Pancreas (tissue), 10 donors: ENCODE measurements around the gene DOCK1. TPM values are rescaled to one million over a fixed set of nuclear protein-coding genes. Genes with fewer than 3 reads are reported as not detected.

Source experiments
- ATAC-seq, 4 donors: fragments of 200-7000 bp; cut with Tn5 transposase; one replicate each; pipeline versions ENCODE4 v1.8.0 to v1.9.1; 2020; ENCODE audit warnings: mild to moderate bottlenecking in 4 of 4, moderate library complexity in 4 of 4
- DNase-seq, 6 donors: peaks; one replicate each; pipeline ENCODE4 v3.0.0-alpha.2; 2020
- FAIRE-seq: peaks from 2 replicates; lab custom pipeline; 2012; peaks lifted over from hg19 to GRCh38; lab: Jason Lieb, UNC
- H3K27ac ChIP-seq, 4 donors: fragments of 200-600 bp; sonication (generic); 1 replicate in 3 of 4; 2 replicates in 1 of 4; pipeline versions ENCODE4 v1.5.0 to v1.8.0; 2020
- H3K27me3 ChIP-seq, 4 donors: fragments of 200-600 bp; one replicate each; pipeline ENCODE4 v1.8.0; 2021
- H3K36me3 ChIP-seq, 3 donors: fragments of 200-600 bp; sonication (generic) in 1 of 3; one replicate each; pipeline versions ENCODE4 v1.5.0 to v1.8.0; 2020 to 2021
- H3K4me1 ChIP-seq, 3 donors: fragments of 200-600 bp; one replicate each; pipeline ENCODE4 v1.8.0; 2021
- H3K4me3 ChIP-seq, 4 donors: fragments of 200-600 bp; sonication (generic) in 2 of 4; one replicate each; pipeline versions ENCODE4 v1.5.0 to v1.8.0; 2020 to 2021
- H3K9me3 ChIP-seq, 4 donors: fragments of 200-600 bp; one replicate each; pipeline ENCODE4 v1.8.0; 2021
- WGBS, 2 donors: extraction: QIAGEN DNeasy Blood & Tissue Kit; methylation state at CpG; one replicate each; pipeline ENCODE4 v1.1.7; 2013; 5-methylcytosine and 5-hydroxymethylcytosine counted together
- intact Hi-C, 3 donors: fragments of 100-400 bp; cut with DNase I; formaldehyde crosslinking; loops; one replicate each; pipeline versions ENCODE4 v1.11.1 to v1.14.2; 2022
- polyA plus RNA-seq, 2 donors: library from polyadenylated mRNA; stranded (reverse); fragments of 200-250 nt; gene quantifications; one replicate each; pipeline ENCODE4 v1.2.3, GENCODE V29; 2013
- total RNA-seq, 6 donors: library from RNA; stranded (reverse); fragmentation: NEBNext Ultra II Directional in 4 of 6; extraction: Animal tissue kit (Norgen Biotek cat#: 25700) in 4 of 6; gene quantifications; one replicate each; pipeline versions ENCODE4 v1.2.1 to v1.2.4, GENCODE V29; 2021 to 2023
- TF ChIP-seq, protein P1 (sequence below), 4 donors: fragments of 200-600 bp; sonication (generic) in 3 of 4; IDR thresholded peaks; one replicate each; pipeline versions ENCODE4 v1.5.0 to v1.8.0; 2021; ENCODE audit warnings: antibody characterized with exemption in 4 of 4
- donor health status: healthy with polysubstance abuse.
- donor health status: DM: no; HTN: no; CAD: no; lungs with moderate emphysema.
- donor health status: DM: no; HTN: no; CAD: no.
- donor health status: control.
- donor health status: control.
- donor health status: Bipolar disorder and iron deficiency.
- donor health status: DM: yes; HTN: yes; CAD: no.
- donor health status: DM: no; HTN: no; CAD: no.
- donor health status: DM: no; HTN: no; CAD: no.
- donor health status: DM: yes; HTN: yes; CAD: no.

Gene DOCK1
- total and polyA plus RNA-seq, 8 donors, result 12.1 to 38.6 (median 24.2) TPM

DNA sequence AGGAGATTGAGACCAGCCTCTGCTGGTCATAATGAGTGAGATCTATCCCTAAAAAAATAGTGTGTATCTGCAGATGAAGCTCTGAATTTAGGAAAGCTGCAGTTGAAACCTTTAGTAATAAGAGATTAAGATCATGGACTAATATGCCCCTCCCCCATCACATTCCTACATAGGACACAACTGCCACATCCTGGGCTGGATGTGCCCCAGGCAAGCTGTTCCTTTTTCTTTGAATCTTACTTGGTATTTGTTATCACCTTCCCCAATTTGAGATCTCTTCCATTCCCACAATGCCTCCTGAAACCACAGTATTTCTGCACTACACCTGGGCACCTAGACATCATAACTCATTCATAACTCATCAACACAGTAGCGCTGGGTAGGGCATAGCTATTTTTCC lies 74.1 kb downstream of the DOCK1 start:
- intact Hi-C loops, result no loop called here
- ATAC-seq (no peak), FAIRE-seq (no peak), DNase-seq (no peak)
- H3K27ac ChIP-seq, result no peak overlapping the region
- no peaks in the 10 kb centered on the region for H3K9me3 ChIP-seq
- TF ChIP-seq, protein P1, sequence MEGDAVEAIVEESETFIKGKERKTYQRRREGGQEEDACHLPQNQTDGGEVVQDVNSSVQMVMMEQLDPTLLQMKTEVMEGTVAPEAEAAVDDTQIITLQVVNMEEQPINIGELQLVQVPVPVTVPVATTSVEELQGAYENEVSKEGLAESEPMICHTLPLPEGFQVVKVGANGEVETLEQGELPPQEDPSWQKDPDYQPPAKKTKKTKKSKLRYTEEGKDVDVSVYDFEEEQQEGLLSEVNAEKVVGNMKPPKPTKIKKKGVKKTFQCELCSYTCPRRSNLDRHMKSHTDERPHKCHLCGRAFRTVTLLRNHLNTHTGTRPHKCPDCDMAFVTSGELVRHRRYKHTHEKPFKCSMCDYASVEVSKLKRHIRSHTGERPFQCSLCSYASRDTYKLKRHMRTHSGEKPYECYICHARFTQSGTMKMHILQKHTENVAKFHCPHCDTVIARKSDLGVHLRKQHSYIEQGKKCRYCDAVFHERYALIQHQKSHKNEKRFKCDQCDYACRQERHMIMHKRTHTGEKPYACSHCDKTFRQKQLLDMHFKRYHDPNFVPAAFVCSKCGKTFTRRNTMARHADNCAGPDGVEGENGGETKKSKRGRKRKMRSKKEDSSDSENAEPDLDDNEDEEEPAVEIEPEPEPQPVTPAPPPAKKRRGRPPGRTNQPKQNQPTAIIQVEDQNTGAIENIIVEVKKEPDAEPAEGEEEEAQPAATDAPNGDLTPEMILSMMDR (IDR thresholded peaks at IDR 0.05), result no peak
- H3K27me3 ChIP-seq, result no peaks in the 10 kb centered on the region
- no peak overlapping the region for H3K4me3 ChIP-seq
- WGBS, 2 donors, result 95 to 97% methylated on average over 1 of the region's 1 CpG
- peaks cover 0 to 8% (median 0%) of the 10 kb centered on the region in 3 donors for H3K36me3 ChIP-seq
- no peaks in the 10 kb centered on the region for H3K4me1 ChIP-seq

- Histone ChIP-seq H3K27me3 (no peaks in the 10 kb centered on the region), H3K4me3 (no peak overlapping the region), H3K4me1 (no peaks in the 10 kb centered on the region), H3K27ac (no peak overlapping the region), H3K9me3 (no peaks in the 10 kb centered on the region), H3K36me3 (peaks cover 0 to 10% (median 0%) of the 10 kb centered on the region in 3 donors)
- no peak for FAIRE-seq
- ATAC-seq, result no peak
- no peak for DNase-seq
- WGBS, 2 donors, result 95 to 98% methylated on average over 7 of the region's 7 CpGs
- TF ChIP-seq, protein P1 (IDR thresholded peaks at IDR 0.05), result no peak
- intact Hi-C loops, result no loop called here
Observed at GRCh38 chr10:126993208-126993607, 88.0 kb downstream of the DOCK1 start.

- TF ChIP-seq, protein P1 (IDR thresholded peaks at IDR 0.05), result no peak
- H3K36me3 ChIP-seq, result peaks cover 0 to 21% (median 3%) of the 10 kb centered on the region in 3 donors
- H3K4me3 ChIP-seq, result no peak overlapping the region
- no peaks in the 10 kb centered on the region for H3K27me3 ChIP-seq
- no peaks in the 10 kb centered on the region for H3K4me1 ChIP-seq
- no peak overlapping the region for H3K27ac ChIP-seq
- DNase-seq (no peak), FAIRE-seq (no peak), ATAC-seq (no peak)
- intact Hi-C loops, result no loop called here
- WGBS, 2 donors, result 94 to 96% methylated on average over 8 of the region's 8 CpGs
- no peaks in the 10 kb centered on the region for H3K9me3 ChIP-seq
Observed at GRCh38 chr10:126997801-126998590, 92.8 kb downstream of the DOCK1 start.

GRCh38 chr10:127000598-127000997 lies 95.4 kb downstream of the DOCK1 start:
- FAIRE-seq (no peak), ATAC-seq (no peak), DNase-seq (no peak)
- intact Hi-C loops, result no loop called here
- no peaks in the 10 kb centered on the region for H3K4me1 ChIP-seq
- peaks cover 0 to 21% (median 3%) of the 10 kb centered on the region in 3 donors for H3K36me3 ChIP-seq
- H3K9me3 ChIP-seq, result no peaks in the 10 kb centered on the region
- no peak overlapping the region for H3K4me3 ChIP-seq
- no peaks in the 10 kb centered on the region for H3K27me3 ChIP-seq
- 97 to 98% methylated on average over 12 of the region's 12 CpGs for WGBS, 2 donors
- TF ChIP-seq, protein P1 (IDR thresholded peaks at IDR 0.05), result no peak
- H3K27ac ChIP-seq, result no peak overlapping the region
